BJ (cell line): ENCODE measurements around the gene EGLN3. TPM values are rescaled to one million over a fixed set of nuclear protein-coding genes. Genes with fewer than 3 reads are reported as not detected.

ENCODE experiments used
- CTCF ChIA-PET: fragments of 350-600 bp; formaldehyde crosslinking; extraction: SDS; loops from one replicate; lab custom pipeline; 2021; ENCODE audit warnings: antibody characterized with exemption, inconsistent platforms; lab: Yijun Ruan, JAX
- POLR2A ChIA-PET: fragments of 300-600 bp; sonication (Branson Sonifier 250); formaldehyde crosslinking; extraction: SDS; loops from one replicate; lab custom pipeline; 2021; ENCODE audit warnings: antibody characterized with exemption; lab: Charles Lee
- DNase-seq: peaks from one replicate; pipeline ENCODE4 v3.0.0-alpha.2; 2011; ENCODE audit warnings: low read depth
- H3K27me3 ChIP-seq: 2 replicates; pipeline ENCODE4 v1.6.0; 2011; ENCODE audit warnings: low read length; ENCODE audit not compliant: control insufficient read depth, insufficient read depth
- H3K36me3 ChIP-seq: 2 replicates; pipeline ENCODE4 v1.5.1; 2011; ENCODE audit warnings: low read length; ENCODE audit not compliant: control insufficient read depth, insufficient read depth
- H3K4me3 ChIP-seq: 2 replicates; pipeline ENCODE4 v1.5.1; 2011; ENCODE audit warnings: low read depth, mild to moderate bottlenecking, control low read depth, low read length
- polyA plus RNA-seq: library from polyadenylated mRNA; depleted of rRNA; stranded (reverse); fragments of >200 nt; gene quantifications from 2 replicates; pipeline ENCODE4 v1.2.3, GENCODE V29; 2011
- TF ChIP-seq, protein P1 (sequence below): IDR thresholded peaks from 2 replicates; pipeline ENCODE4 v1.5.1; 2011; ENCODE audit warnings: low read depth, mild to moderate bottlenecking, control low read depth, inconsistent platforms, low read length, moderate library complexity; ENCODE audit not compliant: insufficient read depth

EGLN3 gene
- polyA plus RNA-seq, 1 experiment, result 0.15 TPM

DNA sequence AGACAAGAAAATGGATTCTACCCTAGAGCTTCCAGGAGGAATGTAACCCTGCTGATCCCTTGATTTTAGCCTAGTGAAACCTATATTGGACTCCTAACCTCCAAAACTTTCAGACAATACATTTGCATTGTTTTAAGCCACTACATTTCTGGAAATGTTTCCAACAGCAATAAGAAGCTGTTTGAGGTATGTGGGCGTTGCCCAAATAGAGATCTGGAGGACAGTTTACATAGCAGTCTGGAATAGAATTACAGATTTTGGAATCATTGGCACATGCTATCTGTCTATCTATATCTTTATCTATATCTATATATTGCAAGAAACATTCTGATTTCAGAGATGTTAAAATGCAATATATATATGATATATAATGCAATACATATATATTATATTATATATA, 42.4 kb upstream of the EGLN3 start:
- ChIA-PET POLR2A (interaction anchor here (0.5 kb wide), 1 partner anchor 232 kb away, joined by 4 read pairs; no protein-coding TSS in a partner anchor), CTCF (interaction anchor here (0.8 to 1.4 kb wide), 2 partner anchors 10 to 67 kb away, joined by 3 to 4 read pairs; no protein-coding TSS in a partner anchor)
- Histone ChIP-seq H3K4me3 (no peak overlapping the region), H3K36me3 (no peaks in the 10 kb centered on the region), H3K27me3 (no peaks in the 10 kb centered on the region; the same call in none of the 2 replicates)
- no peak for DNase-seq
- TF ChIP-seq, protein P1, sequence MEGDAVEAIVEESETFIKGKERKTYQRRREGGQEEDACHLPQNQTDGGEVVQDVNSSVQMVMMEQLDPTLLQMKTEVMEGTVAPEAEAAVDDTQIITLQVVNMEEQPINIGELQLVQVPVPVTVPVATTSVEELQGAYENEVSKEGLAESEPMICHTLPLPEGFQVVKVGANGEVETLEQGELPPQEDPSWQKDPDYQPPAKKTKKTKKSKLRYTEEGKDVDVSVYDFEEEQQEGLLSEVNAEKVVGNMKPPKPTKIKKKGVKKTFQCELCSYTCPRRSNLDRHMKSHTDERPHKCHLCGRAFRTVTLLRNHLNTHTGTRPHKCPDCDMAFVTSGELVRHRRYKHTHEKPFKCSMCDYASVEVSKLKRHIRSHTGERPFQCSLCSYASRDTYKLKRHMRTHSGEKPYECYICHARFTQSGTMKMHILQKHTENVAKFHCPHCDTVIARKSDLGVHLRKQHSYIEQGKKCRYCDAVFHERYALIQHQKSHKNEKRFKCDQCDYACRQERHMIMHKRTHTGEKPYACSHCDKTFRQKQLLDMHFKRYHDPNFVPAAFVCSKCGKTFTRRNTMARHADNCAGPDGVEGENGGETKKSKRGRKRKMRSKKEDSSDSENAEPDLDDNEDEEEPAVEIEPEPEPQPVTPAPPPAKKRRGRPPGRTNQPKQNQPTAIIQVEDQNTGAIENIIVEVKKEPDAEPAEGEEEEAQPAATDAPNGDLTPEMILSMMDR, result no peak

DNA sequence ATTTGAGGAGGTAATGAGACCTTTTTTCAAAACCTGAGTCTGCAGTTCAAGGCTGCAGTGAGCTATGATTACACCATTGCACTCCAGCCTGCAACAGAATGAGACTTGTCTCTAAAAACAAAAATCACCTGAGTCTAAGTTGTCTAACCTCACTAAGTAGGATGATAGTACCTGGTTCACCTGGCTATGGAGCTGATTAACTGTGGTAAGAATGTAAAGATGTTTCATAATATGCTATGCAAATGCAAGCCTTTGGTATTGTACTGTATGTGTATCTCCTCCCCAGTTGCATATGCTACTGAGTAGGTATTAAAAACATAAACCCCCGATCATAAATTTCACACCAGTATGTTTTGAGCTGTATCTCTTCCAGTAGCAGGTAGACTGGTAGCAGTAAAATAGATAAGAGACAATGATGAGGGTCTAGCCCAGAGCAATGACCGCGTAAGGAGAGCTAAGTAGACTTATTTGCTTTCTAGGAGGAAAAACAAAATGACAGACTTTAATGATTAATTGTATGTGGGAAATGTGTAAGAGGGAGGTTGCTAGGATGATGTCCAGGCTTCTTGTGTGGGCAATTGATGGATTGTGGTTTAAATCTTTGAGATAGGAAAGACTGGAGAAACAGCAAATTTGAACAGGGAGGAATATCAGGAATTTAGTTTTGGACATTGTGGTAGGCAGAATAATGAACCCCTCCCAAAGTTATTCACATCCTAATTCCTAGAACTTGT, 41.6 kb upstream of the EGLN3 start:
- DNase-seq, result no peak
- no peaks in the 10 kb centered on the region for H3K36me3 ChIP-seq
- H3K4me3 ChIP-seq, result no peak overlapping the region
- H3K27me3 ChIP-seq, result no peaks in the 10 kb centered on the region; the same call in none of the 2 replicates
- POLR2A ChIA-PET, result no interaction called here
- CTCF ChIA-PET, result interaction anchor here (0.8 to 2.4 kb wide), 3 partner anchors 9 to 68 kb away, joined by 3 to 8 read pairs (median 4); no protein-coding TSS in a partner anchor
- TF ChIP-seq, protein P1, result no peak

DNA sequence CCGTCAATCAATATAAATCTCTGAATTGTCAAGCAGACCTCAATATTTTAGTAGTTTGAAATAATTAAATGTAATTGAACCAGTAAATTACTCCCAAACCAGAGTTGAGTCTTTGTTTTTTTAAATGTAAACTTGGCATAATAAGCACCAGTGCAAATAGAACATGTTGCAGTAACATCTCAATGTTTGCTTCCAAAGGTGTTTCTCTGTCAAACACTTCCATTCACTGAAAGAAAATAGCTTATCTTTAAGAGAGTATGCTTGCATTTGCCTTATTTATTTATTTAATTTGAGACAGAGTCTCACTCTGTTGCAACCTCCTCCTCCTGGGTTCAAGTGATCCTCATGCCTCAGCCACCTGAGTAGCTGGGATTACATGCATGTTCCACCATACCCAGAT, 39.9 kb upstream of the EGLN3 start:
- H3K36me3 ChIP-seq, result no peaks in the 10 kb centered on the region
- ChIA-PET CTCF (interaction anchor here (2.4 kb wide), 1 partner anchor 12 kb away, joined by 8 read pairs; no protein-coding TSS in a partner anchor), POLR2A (no interaction called here)
- TF ChIP-seq, protein P1, result no peak
- H3K4me3 ChIP-seq, result no peak overlapping the region
- H3K27me3 ChIP-seq, result no peaks in the 10 kb centered on the region
- no peak for DNase-seq

DNA sequence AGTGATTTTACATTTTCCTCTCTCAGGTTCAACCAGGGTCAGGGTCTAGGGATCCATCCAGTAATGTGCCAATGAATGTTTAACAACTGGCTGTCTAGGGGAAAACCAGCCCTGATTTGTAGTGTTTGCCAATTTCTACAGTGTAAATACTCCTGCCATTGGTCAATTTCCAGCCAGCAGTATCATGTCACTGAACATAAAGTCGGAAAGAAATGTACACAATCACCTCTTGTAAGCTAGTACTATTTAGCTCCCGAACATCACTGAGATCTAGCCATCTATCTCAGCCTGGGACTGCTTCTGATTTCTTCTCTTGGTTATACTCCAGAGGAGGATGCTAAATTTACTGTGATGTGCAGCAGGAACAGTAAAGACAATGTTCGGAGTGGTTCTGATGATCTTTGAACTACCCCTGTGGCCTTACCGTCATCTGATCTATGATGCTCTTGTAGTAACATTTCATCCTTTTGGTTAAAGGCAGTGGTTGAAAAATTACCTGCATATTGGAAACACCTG, 36.7 kb upstream of the EGLN3 start:
- H3K4me3 ChIP-seq, result no peak overlapping the region
- no peaks in the 10 kb centered on the region for H3K27me3 ChIP-seq
- POLR2A ChIA-PET, result no interaction called here
- CTCF ChIA-PET, result no interaction called here
- no peak for DNase-seq
- no peaks in the 10 kb centered on the region for H3K36me3 ChIP-seq
- TF ChIP-seq, protein P1, result no peak

DNA sequence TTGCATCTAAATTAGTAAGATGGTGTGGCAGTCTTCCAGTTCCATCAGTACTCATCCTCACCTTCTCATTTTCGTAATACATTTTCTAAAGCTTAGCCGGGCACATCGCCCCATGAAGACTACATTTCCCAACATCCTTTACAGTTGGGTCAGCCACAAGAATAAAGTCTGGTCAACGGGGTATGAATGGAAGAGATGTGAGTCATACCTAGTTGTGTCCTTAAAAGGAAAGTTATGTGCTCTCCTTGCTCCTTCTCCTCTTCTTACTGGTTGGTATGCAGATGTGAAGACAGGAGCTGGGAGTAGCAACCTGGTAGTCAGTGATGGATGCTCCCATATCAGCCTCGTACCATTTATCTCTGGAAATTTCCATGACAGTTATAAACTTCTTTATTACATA, 35.9 kb upstream of the EGLN3 start:
- ChIA-PET POLR2A (no interaction called here), CTCF (interaction anchor here (0.9 kb wide), 1 partner anchor 112 kb away, joined by 4 read pairs; no protein-coding TSS in a partner anchor)
- TF ChIP-seq, protein P1, result no peak
- Histone ChIP-seq H3K27me3 (no peaks in the 10 kb centered on the region), H3K36me3 (no peaks in the 10 kb centered on the region), H3K4me3 (no peak overlapping the region)
- peak; percentile 19 for DNase-seq
